ENCODE data around the gene ANKLE2.
"Not testable (repeated sequence)": the region's sequence is repeated elsewhere in the genome, so short reads cannot be mapped to it uniquely, and the experiment has no call there.

The ANKLE2 gene

DNA sequence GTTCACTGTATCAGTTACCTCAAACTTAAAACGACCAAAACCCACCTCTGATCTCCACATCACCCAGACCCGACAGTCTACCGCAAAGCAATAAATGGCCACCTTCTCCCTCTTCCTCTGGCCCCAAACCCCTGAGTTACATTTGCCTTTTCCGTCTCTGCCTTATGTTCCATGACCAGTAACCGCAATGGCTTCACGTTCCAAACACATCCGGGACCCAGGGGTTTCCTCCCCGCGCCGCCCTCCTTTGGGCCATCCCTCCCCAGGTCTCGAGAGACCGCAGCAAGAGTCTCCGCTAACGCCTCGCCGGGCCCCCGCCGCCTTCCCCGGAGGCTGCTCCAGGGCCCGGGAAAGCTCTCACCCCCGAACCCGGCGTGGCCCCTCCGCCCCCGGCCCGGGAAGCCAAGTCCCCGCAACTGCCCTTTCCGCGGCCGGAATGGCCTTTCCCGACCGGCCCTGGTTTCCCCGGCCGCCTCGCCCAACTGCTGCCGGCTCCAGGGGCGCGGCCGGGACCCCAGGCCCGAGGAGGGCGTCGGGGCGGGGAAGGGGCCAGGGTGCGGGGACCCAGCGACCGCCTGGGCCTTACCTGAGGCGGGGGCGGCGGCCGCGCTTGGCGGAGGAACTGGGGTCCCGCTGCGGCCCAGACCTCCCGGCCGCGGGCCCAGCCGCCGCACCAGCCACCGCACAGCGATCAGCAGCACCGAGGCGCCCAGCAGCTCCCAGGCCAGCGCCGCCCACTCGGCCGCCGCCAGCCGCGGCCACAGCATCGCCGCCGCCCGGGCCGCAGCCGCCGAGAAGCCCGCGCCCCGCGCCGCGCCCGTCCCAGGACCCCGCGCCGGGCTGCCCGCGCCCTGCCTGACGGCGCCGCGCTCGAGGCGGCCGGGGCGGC lies at the start of gene ANKLE2:
Gene ANKLE2 (minus strand): TSS at position 801 of the 889 bp plus-strand sequence. CDS start 34 bp downstream, at position 767.
- peak; percentile 85 for DNase-seq

DNA sequence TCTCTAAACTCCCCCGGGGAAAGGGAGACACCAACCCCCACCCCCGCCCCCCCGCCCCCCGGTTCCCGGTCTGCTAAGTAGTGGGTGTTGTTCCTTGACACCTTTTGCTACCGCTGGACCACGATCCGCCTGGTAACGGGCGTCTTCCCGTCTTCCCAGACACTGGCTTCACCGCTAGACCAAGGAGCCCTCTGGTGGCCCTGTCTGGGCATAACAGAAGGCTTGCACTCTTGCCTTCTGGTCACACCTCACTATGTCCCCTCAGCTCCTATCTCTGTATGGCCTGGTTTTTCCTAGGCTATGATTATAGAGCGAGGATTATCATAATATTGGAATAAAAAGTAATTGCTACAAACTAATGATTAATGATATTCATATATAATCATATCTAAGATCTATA lies 47.8 kb upstream of the ANKLE2 start:
- DNase-seq: peak; percentile 57

DNA sequence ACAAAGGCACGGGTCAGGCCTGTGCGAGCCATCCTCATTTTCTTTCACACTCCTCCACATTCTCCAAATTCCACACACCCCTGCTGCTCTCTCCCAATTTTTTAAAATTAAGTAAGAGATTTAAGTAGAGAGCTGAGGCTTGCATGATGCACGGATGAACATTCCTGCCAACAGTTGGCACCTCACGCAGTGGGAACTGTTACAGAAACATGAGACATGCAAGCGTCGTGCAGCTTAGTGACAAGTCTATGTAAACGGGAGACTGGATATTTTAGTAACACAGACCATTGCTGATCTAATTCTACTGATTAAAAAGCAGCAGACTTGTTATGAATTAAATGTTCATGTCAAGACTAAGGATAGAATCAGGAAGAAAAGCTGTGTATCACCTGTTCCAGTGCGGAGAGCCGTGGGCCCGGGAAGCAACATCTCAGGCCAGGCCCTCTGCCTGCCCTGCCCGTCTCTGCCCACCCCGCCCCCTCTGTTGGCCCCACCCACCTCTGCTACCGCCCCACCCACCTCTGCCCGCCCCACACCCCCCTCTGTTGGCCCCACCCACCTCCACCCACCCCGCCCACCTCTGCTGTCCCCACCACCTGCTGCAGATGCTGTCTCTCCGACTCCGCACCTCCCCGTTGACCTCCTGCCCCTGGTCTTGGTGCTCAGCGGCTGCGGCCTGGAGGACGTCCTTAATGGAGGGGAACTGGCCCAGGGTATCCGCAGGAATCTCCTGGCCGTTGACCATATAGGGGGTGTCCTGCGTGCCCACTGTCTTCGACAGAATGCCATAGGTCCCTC lies 45.9 kb upstream of the ANKLE2 start:
- DNase-seq: peak; percentile 36

DNA sequence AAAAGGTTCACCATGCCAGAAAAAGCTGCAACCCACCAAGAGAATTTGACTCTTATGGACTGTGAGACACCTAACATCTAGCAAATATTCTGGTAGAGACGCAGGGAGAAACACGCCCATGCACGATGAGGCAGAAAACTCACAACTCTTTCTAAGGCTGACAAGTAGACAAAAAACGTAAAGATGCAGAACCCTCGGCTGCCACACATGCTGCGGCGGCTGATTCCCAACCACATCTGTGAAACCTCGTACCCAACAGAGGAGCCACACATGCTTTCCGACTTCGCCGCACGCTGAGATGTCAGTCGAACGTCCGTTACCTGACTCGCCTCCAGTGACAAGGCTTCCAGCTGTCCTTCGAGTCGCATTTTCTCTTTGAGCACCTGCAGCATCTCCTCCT lies 45.2 kb upstream of the ANKLE2 start:
- no peak for DNase-seq

DNA sequence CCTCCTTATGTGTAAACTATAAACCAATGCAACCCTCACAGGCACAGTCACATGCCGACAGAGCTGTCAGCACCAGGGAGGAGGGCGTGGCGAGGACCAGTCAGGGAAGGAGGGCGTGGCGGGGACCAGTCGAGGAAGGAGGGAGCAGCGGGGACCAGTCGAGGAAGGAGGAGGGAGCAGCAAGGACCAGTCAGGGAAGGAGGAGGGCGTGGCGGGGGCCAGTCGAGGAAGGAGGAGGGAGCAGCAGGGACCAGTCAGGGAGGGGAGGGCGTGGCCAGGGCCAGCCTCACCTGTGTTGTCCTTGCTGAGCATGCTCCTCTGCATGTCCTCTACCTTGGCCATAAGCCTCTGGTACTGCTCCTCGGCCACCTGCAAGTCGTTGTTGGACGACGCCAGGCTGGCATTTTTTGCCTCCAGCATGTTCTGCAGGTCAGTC lies 42.8 kb upstream of the ANKLE2 start:
- DNase-seq: peak; percentile 19

DNA sequence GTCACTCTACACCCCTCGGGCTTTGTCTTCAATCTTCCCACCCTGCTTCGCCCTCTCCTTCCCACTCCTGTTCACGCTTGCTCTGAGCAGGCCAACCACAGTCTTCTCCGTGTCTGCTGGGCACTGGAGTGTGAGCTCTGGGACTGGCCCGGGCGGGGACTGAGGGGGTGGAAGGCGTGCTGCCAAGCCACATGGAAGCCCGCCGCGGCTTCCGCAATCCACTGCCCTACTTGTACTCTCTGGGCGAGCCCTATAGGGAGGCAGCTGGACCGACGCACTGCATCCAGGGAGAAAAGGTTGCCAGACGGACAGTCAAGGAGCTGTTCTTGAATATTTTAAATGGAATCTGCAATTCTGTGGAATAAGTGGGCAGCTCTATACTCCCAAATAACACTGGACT lies 42.3 kb upstream of the ANKLE2 start:
- no peak for DNase-seq

DNA sequence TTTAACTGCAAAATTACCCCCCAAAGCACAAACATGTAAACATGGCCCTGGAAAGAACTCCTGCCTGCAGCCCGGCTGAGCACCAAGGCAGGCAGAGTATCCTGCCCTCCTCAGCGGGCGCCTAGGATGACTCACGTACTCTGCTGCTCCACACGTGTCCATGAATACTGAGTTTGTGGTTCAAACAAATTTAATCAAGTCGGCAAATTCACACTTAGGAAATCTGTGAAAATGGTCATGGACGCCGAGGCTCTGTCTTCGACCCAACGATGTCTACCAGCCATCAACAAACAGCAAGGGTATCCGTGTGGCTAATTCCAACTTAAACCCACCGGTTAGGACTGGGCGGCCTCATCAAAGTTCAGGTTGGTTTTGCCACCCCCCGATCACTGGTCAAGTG lies 41.5 kb upstream of the ANKLE2 start:
- no peak for DNase-seq

DNA sequence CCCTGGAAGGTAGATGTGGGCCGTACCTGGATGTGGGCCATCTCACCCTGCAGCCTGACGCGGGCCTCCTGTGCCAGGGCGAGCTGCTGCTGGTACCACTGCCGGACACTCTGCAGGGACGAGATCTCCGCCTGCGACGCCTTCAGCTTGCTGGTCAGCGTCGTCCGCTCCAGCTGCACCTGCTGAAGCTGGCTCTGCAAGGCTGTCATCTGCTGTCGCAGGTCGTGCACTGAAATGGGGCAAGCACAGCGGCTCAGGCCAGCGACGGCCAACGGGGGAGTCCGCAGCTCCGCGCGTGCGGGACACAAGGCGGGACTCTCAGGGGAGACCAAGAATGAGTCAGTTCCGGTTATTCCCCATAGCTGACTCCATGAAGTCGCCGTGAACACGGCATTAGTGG lies 40.1 kb upstream of the ANKLE2 start:
- no peak for DNase-seq

DNA sequence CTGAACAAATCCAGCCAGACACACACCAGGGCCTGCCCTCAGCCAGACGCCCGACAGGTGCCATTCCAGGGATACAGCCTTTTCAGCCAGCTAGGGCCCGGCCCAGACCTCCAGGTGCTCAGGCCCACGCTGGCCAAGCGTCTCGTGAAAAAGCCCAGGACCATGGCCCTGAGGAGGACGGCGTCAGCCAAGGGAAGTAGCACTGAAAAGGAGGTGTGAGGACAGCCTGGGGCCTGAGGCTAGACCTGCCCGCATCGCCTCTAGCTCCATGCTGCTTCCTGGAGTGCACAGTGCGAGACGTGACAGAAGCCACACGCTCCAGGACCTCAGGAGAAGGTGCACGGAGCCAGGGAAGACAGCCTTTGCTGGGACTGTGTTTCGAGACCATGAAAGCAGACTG lies 37.2 kb upstream of the ANKLE2 start:
- DNase-seq: no peak

DNA sequence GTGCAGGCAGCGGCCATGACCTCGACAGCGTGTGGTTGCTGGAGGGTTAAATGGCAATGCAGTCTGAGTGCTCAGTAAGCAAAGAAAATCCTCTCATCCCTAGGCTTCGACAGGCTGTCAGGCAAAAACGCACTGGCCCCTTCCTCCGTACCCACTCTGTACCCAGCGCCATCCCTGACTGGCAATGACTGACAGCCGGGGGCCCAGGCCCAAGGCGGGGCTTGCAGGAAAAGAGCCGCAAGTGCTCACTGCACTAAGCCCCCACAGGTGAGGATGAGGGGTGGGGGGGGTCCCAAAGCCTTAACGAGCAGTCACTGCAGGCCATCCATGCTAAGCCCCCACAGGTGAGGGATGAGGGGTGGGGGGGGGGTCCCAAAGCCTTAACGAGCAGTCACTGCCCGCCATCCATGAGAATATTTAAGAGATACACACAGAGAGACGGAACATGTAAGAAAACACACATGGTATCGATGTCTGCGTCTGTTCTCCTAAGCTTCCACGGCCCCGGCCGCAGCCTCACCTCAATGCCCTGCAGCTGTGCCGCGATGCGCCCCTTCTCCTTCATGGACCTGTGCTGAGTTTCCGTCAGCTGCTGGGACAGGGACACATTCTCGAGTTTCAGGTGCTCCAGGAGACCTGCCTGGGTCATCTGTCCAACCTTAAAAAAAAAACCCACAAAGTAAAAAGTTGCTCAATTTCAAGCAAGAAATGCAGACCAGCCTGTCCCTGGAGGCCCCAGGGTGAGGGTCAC lies 36.4 kb upstream of the ANKLE2 start:
- no peak for DNase-seq

DNA sequence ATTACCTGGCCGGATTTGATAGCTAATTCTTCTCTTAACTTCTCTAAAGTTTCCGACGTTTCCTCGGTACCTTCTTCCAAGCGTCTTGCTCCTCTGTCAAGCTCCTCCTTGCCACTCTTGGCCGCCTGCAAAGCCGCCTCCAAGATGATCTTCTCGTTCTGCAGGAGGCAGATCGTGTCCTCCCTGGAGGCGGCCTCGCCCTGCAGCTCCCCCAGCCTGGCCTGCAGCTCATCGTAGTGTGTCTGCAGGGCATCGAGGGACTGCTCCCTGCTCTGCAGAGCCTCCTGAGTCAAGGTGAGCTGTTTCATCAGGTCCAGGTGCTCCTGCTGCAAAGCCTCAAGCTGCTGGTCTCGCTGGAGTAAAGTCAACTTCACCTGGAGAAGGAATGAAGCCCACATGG lies 34.2 kb upstream of the ANKLE2 start:
- no peak for DNase-seq

DNA sequence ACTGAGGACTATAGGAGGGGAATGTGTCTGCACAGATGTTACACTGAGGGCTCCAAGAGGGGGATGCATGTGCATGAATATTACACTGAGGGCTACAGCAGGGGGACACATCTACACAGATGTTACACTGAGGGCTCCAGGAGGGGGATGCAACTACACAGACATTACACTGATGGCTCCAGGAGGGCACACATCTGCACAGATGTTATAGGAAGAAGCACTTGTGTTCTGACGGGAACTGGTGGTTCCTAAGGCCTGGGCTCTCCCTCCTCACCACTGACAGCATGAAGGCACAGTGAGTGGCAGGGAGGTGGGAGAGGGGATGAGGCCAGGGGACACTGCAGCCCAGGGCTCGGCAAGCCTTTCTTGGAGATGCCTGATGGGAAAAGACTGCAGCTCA lies 30.3 kb upstream of the ANKLE2 start:
- not testable (repeated sequence) for DNase-seq

DNA sequence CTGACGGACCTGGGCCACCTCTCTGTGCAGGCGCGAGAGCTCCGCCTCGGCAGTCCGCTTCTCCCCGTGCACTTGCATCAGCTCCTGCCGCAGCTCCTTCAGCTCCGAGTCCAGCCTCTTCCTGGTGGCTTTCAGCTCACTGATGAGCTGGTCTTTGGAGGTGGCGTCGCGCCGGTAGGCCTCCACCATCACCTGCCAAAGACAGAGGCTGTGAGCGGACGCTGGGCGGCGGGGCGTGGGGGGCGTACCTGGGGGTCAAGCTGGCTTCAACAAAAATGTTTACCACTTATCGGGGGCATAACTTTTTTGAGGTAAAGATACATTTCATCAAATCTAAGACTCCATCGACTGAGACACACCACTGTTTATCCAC lies 27.5 kb upstream of the ANKLE2 start:
- DNase-seq: no peak

DNA sequence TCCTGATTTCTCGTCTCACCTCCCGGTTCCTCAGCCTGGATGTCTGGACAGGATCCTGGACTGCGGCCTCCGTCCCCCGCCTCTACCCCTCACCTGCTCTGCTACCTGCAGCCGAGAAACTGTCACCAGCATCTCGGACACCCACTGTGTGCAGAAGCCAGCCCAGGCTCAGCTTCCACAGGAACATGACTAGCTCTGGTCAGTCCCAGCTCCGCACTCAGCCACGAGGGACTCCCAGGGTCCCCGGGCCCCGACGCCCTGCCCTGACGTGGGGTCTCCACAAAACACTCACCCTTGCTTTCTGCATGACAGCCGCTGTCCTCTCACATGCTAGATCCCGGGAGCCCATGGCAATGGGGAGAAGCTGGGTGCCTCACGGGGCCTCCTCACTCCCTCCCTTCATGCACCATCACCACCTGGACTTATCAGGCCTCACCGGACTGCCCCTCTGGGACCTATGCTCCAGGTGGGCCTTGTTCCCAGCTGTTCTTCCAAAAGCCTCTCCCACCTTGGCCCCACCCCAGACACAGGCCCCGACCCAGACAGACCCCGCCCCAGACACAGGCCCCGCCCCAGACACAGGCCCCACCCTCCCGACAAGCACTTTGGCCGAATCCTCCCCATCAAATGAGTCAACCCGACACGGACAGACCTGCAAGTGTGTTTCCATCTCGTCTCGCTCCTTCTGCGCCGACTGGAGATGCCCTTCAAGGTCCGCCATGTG lies 26.9 kb upstream of the ANKLE2 start:
- no peak for DNase-seq

DNA sequence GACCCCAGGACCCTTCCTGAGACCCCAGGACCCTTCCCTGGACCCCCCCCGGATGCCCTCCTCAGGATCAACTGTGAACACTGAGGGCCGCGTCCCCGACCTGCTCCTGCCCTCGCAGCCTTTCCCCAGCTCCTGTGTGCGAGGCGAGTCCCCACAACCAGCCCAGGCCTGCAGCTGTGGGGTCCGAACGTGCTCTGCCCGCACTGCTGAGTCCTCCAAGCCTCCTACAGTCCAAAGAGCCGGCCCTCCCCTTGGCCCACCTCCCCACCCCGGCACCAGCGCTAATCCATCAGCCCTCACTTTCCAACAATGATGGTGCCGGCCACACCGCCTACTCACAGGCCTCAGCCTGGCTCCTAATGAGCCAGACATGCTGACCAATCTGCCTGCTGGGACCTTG lies 26.2 kb upstream of the ANKLE2 start:
- no peak for DNase-seq

DNA sequence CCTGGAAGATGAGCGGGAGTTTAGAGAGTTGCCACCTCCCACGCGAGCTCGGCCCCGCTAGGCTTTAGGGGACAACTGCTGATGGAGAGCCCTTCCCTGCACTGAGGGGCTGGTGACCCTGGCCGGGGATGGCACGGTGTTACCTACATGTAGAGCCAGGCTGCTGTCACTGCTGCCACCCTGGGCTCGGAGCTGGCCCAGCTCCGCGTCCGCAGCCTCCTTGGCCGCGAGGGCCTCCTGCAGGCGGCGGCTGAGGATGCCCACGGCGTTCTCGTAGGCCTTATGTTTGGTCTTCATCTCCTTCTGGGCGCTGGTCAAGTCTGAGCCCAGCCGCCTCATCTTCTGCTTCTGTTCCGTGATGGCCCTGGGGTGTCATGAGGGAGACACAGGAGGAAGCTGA lies 24.6 kb upstream of the ANKLE2 start:
- no peak for DNase-seq

DNA sequence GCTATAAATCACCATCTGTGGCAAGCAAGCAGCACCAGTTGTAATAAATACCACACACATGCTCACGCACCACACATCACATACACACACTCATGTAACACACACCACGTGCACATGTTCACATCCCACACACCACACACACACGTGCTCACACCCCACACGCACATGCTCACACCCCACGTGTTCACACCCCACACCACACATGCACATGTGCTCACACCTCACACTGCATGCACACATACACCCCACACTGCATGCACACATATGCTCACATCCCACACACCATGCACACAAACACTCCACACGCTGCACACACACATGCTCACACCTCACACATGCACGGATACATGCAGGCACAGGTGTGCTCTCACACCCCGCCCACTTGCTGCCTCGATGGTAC lies 22.9 kb upstream of the ANKLE2 start:
- no peak for DNase-seq

DNA sequence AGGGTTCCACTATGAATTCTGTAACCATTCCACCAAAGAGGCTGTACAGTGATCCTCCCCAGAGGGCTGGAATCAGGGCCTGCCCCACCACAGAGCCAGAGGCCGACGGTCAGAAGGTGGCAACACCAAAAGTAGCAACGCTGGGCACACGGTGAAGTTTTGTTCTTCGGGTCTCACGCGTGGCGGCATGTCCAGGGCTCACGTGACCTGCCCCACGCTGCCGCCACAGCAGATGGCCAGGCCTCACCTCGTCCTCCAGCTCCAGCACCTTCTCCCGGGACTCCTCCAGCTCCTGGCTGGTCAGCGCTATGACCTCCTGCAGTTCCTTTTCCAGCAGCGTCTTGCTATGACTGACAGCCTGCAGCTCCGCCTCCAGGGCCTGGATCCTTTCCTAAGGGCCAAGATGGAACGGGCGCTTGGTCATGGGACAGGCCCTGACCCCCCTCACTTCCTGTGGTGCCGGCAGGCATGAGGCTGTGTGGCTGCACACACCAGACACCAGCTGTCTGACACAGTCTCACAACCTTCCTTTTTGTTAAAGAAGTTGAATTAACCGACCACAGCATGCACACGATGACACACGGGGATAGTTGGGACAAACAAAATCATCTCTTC lies 22.4 kb upstream of the ANKLE2 start:
- peak; percentile 20 for DNase-seq

DNA sequence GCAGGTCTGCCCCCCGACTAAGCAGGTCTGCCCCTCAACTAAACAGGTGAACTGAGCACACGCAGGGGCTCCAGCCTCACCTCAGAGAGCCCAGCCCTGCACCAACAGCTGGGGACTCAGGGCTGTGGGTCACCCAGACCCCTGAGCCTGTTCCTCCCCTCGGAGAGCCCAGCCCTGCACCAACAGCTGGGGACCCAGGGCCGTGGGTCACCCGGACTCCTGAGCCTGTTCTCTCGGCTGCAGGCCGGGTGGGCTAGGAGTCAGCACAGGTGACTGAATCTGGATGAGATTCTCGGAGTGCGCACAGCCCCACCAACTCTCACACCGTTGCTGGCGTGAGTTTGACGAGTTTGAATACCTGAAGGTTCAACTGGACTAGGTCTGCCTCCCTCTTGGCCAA lies 20.3 kb upstream of the ANKLE2 start:
- no peak for DNase-seq

DNA sequence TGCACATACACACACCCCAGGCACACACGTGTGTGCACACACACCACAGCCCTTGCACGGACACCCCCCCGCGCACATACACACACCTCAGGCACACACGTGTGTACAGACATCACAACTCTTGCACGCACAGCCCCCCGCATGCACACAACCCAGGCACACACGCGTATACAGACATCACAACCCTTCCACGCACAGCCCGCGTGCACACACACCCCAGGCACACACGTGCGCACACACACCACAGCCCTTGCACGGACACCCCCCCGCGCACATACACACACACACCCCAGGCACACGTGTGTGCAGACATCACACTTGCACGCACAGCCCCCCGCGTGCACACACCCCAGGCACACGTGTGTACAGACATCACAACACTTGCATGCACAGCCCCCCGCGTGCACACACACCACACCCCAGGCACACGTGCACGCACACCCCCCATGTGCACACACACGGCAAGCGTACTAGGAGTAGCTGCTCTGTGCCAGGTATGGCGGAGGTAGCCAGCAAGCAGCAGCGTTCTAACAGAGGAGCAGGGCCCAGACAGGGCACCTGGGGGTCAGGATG lies 18.2 kb upstream of the ANKLE2 start:
- no peak for DNase-seq

DNA sequence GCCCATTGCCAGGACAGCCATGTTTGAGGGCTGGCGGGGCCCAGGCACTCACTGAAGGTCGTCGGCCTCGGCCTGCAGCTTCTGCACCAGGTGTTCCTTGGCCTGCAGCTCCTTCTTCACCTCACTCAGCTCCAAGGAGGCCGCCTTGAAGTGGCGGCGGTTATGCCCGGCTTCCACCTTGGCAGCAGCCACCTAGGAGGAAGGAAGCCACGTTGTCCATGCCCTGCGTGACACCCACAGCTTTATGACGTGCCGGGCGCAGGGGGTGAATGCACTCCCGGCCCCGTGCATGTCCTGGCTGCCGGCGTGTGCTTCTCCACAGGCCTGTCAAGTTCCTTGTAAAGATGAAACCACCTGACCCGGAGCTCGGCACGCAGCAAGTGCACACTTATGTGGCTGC lies 16.0 kb upstream of the ANKLE2 start:
- no peak for DNase-seq

Data from hematopoietic multipotent progenitor cell treated with erythropoietin and hydrocortisone succinate and interleukin-3 and kit ligand, for 4 days (in vitro differentiated cells).